HCT116 (cell line): ENCODE measurements around the gene NBL1.

Source experiments
- ATF3 ChIP-seq: IDR thresholded peaks from 2 replicates; pipeline ENCODE4 v1.6.1; 2012
- CTCF ChIP-seq, 3 experiments: fragments of 200-600 bp in 1 of 3; sonication (generic) in 1 of 3; IDR thresholded peaks in 2 of 3; conservative IDR thresholded peaks in 1 of 3; 2 replicates each; pipeline ENCODE4 v1.5.1; 2012 to 2017; ENCODE audit warnings: low read depth in 2 of 3, low read length in 2 of 3, antibody characterized with exemption in 1 of 3, borderline replicate concordance in 1 of 3, control low read depth in 1 of 3, mild to moderate bottlenecking in 1 of 3, mixed read lengths in 1 of 3, mixed run types in 1 of 3, moderate library complexity in 1 of 3; ENCODE audit not compliant: insufficient read depth in 1 of 3
- EGR1 ChIP-seq: IDR thresholded peaks from 2 replicates; pipeline ENCODE4 v1.6.1; 2012; ENCODE audit warnings: low read depth
- EZH2 ChIP-seq: fragments of 200-600 bp; sonication (generic); IDR thresholded peaks from 2 replicates; pipeline ENCODE4 v1.6.1; 2017; ENCODE audit warnings: antibody characterized with exemption, mixed run types
- JUND ChIP-seq: IDR thresholded peaks from 2 replicates; pipeline ENCODE4 v1.6.1; 2012
- RAD21 ChIP-seq: IDR thresholded peaks from 2 replicates; pipeline ENCODE4 v1.6.1; 2012; ENCODE audit warnings: low read depth, mild to moderate bottlenecking
- SIN3A ChIP-seq: IDR thresholded peaks from 2 replicates; pipeline ENCODE4 v1.6.1; 2012; ENCODE audit warnings: low read depth
- SRF ChIP-seq: IDR thresholded peaks from 2 replicates; pipeline ENCODE4 v1.6.1; 2012; ENCODE audit warnings: low read depth
- TCF7L2 ChIP-seq: IDR thresholded peaks from 2 replicates; pipeline ENCODE4 v1.7.0; 2011; ENCODE audit warnings: borderline replicate concordance, inconsistent platforms; ENCODE audit not compliant: insufficient read depth, insufficient read length; ENCODE audit errors: extremely low read depth
- ZBTB33 ChIP-seq: IDR thresholded peaks from 2 replicates; pipeline ENCODE4 v1.6.1; 2011; ENCODE audit warnings: mild to moderate bottlenecking, low read length, moderate library complexity; ENCODE audit not compliant: insufficient replicate concordance; ENCODE audit errors: extremely low read depth

- no peak for TF ChIP-seq EGR1
- TF ChIP-seq ATF3, result no peak
- TF ChIP-seq TCF7L2, result no peak
- no peak for TF ChIP-seq SRF
- no peak for TF ChIP-seq CTCF (IDR thresholded peaks at IDR 0.05 in 2 of 3, conservative IDR thresholded peaks at IDR 0.05 in 1 of 3; ENCODE audit: borderline replicate concordance in 1 of 3, insufficient read depth in 1 of 3, low read depth in 2 of 3, low read length in 2 of 3)
- TF ChIP-seq JUND, result no peak
- no peak for TF ChIP-seq RAD21
- no peak for TF ChIP-seq EZH2
- TF ChIP-seq SIN3A, result no peak
- no peak for TF ChIP-seq ZBTB33
These were observed 11.0 kb upstream of the NBL1 start for GRCh38 chr1:19633106-19633505.
